H9 (cell line): ENCODE data around the gene NUTF2. TPM values are rescaled to one million over a fixed set of nuclear protein-coding genes. Genes with fewer than 3 reads are reported as not detected.

Experiments
- DNase-seq: peaks from one replicate; pipeline ENCODE4 v3.0.0-alpha.2; 2017
- H2AFZ ChIP-seq: one replicate; pipeline ENCODE4 v1.6.1; 2013; ENCODE audit warnings: mild to moderate bottlenecking, low read length, control low read depth, moderate library complexity
- H2AK5ac ChIP-seq: 2 replicates; pipeline ENCODE4 v1.6.1; 2013; ENCODE audit warnings: low read length, control low read depth, mixed read lengths; ENCODE audit not compliant: insufficient read length
- H2BK120ac ChIP-seq: one replicate; pipeline ENCODE4 v1.6.1; 2013; ENCODE audit warnings: low read depth, mild to moderate bottlenecking, low read length, control low read depth, inconsistent platforms; ENCODE audit not compliant: poor library complexity, severe bottlenecking
- H2BK12ac ChIP-seq: 2 replicates; pipeline ENCODE4 v1.6.1; 2013; ENCODE audit warnings: low read length, control low read depth, mixed read lengths, low read depth; ENCODE audit not compliant: insufficient read length
- H2BK15ac ChIP-seq: 2 replicates; pipeline ENCODE4 v1.6.1; 2013; ENCODE audit warnings: low read depth, low read length, control low read depth
- H2BK20ac ChIP-seq: one replicate; pipeline ENCODE4 v1.6.1; 2013; ENCODE audit warnings: low read depth, mild to moderate bottlenecking, low read length, control low read depth, inconsistent platforms; ENCODE audit not compliant: poor library complexity, severe bottlenecking
- H2BK5ac ChIP-seq: 2 replicates; pipeline ENCODE4 v1.6.1; 2013; ENCODE audit warnings: low read length, control low read depth, mixed read lengths; ENCODE audit not compliant: insufficient read length
- H3K14ac ChIP-seq: 2 replicates; pipeline ENCODE4 v1.6.1; 2013; ENCODE audit warnings: low read length, control low read depth; ENCODE audit not compliant: insufficient read depth
- H3K18ac ChIP-seq: 2 replicates; pipeline ENCODE4 v1.6.1; 2013; ENCODE audit warnings: low read depth, mild to moderate bottlenecking, mixed read lengths, low read length, control low read depth; ENCODE audit not compliant: insufficient read length
- H3K23ac ChIP-seq: 2 replicates; pipeline ENCODE4 v1.6.1; 2013; ENCODE audit warnings: low read length, control low read depth, mixed read lengths, low read depth; ENCODE audit not compliant: insufficient read length
- H3K23me2 ChIP-seq: 2 replicates; pipeline ENCODE4 v1.6.1; 2013; ENCODE audit warnings: low read depth, mild to moderate bottlenecking, mixed read lengths, low read length, control low read depth; ENCODE audit not compliant: insufficient read length, poor library complexity, severe bottlenecking
- H3K27ac ChIP-seq: 2 replicates; pipeline ENCODE4 v1.5.1; 2013; ENCODE audit warnings: low read length, control low read depth, mixed read lengths, low read depth; ENCODE audit not compliant: insufficient read length
- H3K27me3 ChIP-seq: 2 replicates; pipeline ENCODE4 v1.6.1; 2013; ENCODE audit warnings: low read length, control low read depth, inconsistent platforms; ENCODE audit not compliant: insufficient read depth
- H3K4ac ChIP-seq: 2 replicates; pipeline ENCODE4 v1.6.1; 2013; ENCODE audit warnings: low read depth, mild to moderate bottlenecking, control low read depth, inconsistent platforms, low read length, moderate library complexity
- H3K4me1 ChIP-seq: 2 replicates; pipeline ENCODE4 v1.6.1; 2013; ENCODE audit warnings: low read length, control low read depth, inconsistent platforms; ENCODE audit not compliant: insufficient read depth
- H3K4me2 ChIP-seq: 2 replicates; pipeline ENCODE4 v1.6.1; 2013; ENCODE audit warnings: low read length, control low read depth, mixed read lengths; ENCODE audit not compliant: insufficient read length, insufficient read depth
- H3K56ac ChIP-seq: 2 replicates; pipeline ENCODE4 v1.6.1; 2013; ENCODE audit warnings: low read depth, mild to moderate bottlenecking, mixed read lengths, low read length, control low read depth; ENCODE audit not compliant: insufficient read length
- H3K79me1 ChIP-seq: 2 replicates; pipeline ENCODE4 v1.6.1; 2013; ENCODE audit warnings: low read depth, mild to moderate bottlenecking, moderate library complexity, low read length, control low read depth, inconsistent platforms; ENCODE audit not compliant: insufficient read depth, poor library complexity, severe bottlenecking
- H3K79me2 ChIP-seq: 2 replicates; pipeline ENCODE4 v1.6.1; 2013; ENCODE audit warnings: low read length, control low read depth, inconsistent platforms; ENCODE audit not compliant: insufficient read depth
- H3K9ac ChIP-seq: 2 replicates; pipeline ENCODE4 v1.6.1; 2013; ENCODE audit warnings: low read length, control low read depth, mixed read lengths; ENCODE audit not compliant: insufficient read length; ENCODE audit errors: extremely low read depth
- H3K9me3 ChIP-seq: one replicate; pipeline ENCODE4 v1.6.1; 2013; ENCODE audit warnings: low read depth, low read length, inconsistent platforms; ENCODE audit not compliant: control insufficient read depth
- H3T11ph ChIP-seq: one replicate; pipeline ENCODE4 v1.6.1; 2013; ENCODE audit warnings: mild to moderate bottlenecking, low read length, control low read depth, inconsistent platforms
- H4K20me1 ChIP-seq: one replicate; pipeline ENCODE4 v1.6.1; 2013; ENCODE audit not compliant: control insufficient read depth, insufficient read length, insufficient read depth
- H4K5ac ChIP-seq: 2 replicates; pipeline ENCODE4 v1.6.1; 2013; ENCODE audit warnings: low read depth, mild to moderate bottlenecking, mixed read lengths, low read length, control low read depth; ENCODE audit not compliant: insufficient read length
- H4K8ac ChIP-seq: replicated peaks from 2 replicates; pipeline ENCODE4 v1.6.1; 2013; ENCODE audit warnings: low read length, control low read depth, mixed read lengths, low read depth; ENCODE audit not compliant: insufficient read length
- H4K91ac ChIP-seq: 2 replicates; pipeline ENCODE4 v1.6.1; 2013; ENCODE audit warnings: low read depth, mild to moderate bottlenecking, moderate library complexity, mixed read lengths, low read length, control low read depth; ENCODE audit not compliant: insufficient read length
- H3K27ac Mint-ChIP-seq, 3 experiments: 2 replicates in 2 of 3; 3 replicates in 1 of 3; pipeline ENCODE4 v1.8.0; 2020 to 2021; ENCODE audit warnings: mixed read lengths in 3 of 3, mild to moderate bottlenecking in 1 of 3, moderate library complexity in 1 of 3
- H3K27me3 Mint-ChIP-seq: 2 replicates; pipeline ENCODE4 v1.8.0; 2021; ENCODE audit warnings: low read depth, mild to moderate bottlenecking, moderate library complexity, mixed read lengths
- H3K36me3 Mint-ChIP-seq, 3 experiments: 2 replicates in 2 of 3; 3 replicates in 1 of 3; pipeline ENCODE4 v1.8.0; 2020 to 2021; ENCODE audit warnings: low read depth in 3 of 3, mixed read lengths in 3 of 3; ENCODE audit not compliant: insufficient read depth in 1 of 3
- H3K4me1 Mint-ChIP-seq, 2 experiments: 2 replicates each; pipeline ENCODE4 v1.8.0; 2020; ENCODE audit warnings: mixed read lengths in 2 of 2
- H3K4me3 Mint-ChIP-seq, 2 experiments: 2 replicates in 1 of 2; 3 replicates in 1 of 2; pipeline ENCODE4 v1.8.0; 2020 to 2021; ENCODE audit warnings: mild to moderate bottlenecking in 2 of 2, mixed read lengths in 2 of 2, moderate library complexity in 1 of 2
- H3K9me3 Mint-ChIP-seq, 2 experiments: 2 replicates in 1 of 2; 3 replicates in 1 of 2; pipeline ENCODE4 v1.8.0; 2020; ENCODE audit warnings: mild to moderate bottlenecking in 2 of 2, mixed read lengths in 2 of 2, moderate library complexity in 1 of 2
- CTCF ChIP-seq: fragments of 200-600 bp; sonication (generic); conservative IDR thresholded peaks from 3 replicates; pipeline ENCODE4 v1.8.0; 2021; ENCODE audit warnings: antibody characterized with exemption, mild to moderate bottlenecking
- whole genome bisulfite sequencing: extraction: QIAGEN DNeasy Blood & Tissue Kit; methylation state at CpG from one replicate; pipeline ENCODE4 v1.1.7; 2013; ENCODE audit warnings: missing lambda C conversion rate, low lambda C conversion rate, mixed read lengths; ENCODE audit not compliant: insufficient read length; ENCODE audit errors: extremely low coverage; 5-methylcytosine and 5-hydroxymethylcytosine counted together
- total RNA-seq: library from RNA; stranded (reverse); gene quantifications from 2 replicates; pipeline ENCODE4 v1.2.1, GENCODE V29; 2021

The NUTF2 gene
- total RNA-seq, 1 experiment from 2014 or later: 198 TPM

- peaks cover 20 to 23% of the 10 kb centered on the region in 2 experiments for H3K4me1 Mint-ChIP-seq
- no peak for TF ChIP-seq CTCF
- peaks cover 7% of the 10 kb centered on the region; the same call in 1 of the 2 replicates for H3K4me1 ChIP-seq
- H4K20me1 ChIP-seq: no peaks in the 10 kb centered on the region
- no peaks in the 10 kb centered on the region for H3K27me3 ChIP-seq
- no peak overlapping the region for H2BK12ac ChIP-seq
- H4K8ac ChIP-seq: no peak overlapping the region
- no peak overlapping the region for H3K18ac ChIP-seq
- peaks cover 5 to 21% (median 8%) of the 10 kb centered on the region in 3 experiments; a peak in 5 of 7 replicates for H3K36me3 Mint-ChIP-seq
- H2BK5ac ChIP-seq: no peak overlapping the region
- H3K9ac ChIP-seq: no peak overlapping the region
- DNase-seq: no peak
- no peak overlapping the region for H3K14ac ChIP-seq
- no peak overlapping the region for H2AFZ ChIP-seq
- no peak overlapping the region for H3K4me3 Mint-ChIP-seq
- no peak overlapping the region for H3K23ac ChIP-seq
- H3T11ph ChIP-seq: no peak overlapping the region
- no CpG with 5 or more reads among the region's 4 CpGs for WGBS
- no peak overlapping the region for H3K4me2 ChIP-seq
- no peak overlapping the region for H2BK120ac ChIP-seq
- no peak overlapping the region for H4K91ac ChIP-seq
- no peaks in the 10 kb centered on the region for H3K23me2 ChIP-seq
- no peaks in the 10 kb centered on the region for H3K9me3 ChIP-seq
- no peak overlapping the region for H4K5ac ChIP-seq
- no peaks in the 10 kb centered on the region for H3K9me3 Mint-ChIP-seq
- H3K27me3 Mint-ChIP-seq: no peaks in the 10 kb centered on the region; the same call in 1 of the 2 replicates
- no peak overlapping the region for H3K27ac ChIP-seq
- H3K79me1 ChIP-seq: no peaks in the 10 kb centered on the region
- H2BK20ac ChIP-seq: no peak overlapping the region
- no peak overlapping the region for H3K56ac ChIP-seq
- no peak overlapping the region for H2BK15ac ChIP-seq
- H2AK5ac ChIP-seq: no peak overlapping the region
- H3K4ac ChIP-seq: no peak overlapping the region
- peak overlapping the region; percentile 55 to 93 (median 79); a peak in 6 of 7 replicates for H3K27ac Mint-ChIP-seq
- no peaks in the 10 kb centered on the region for H3K79me2 ChIP-seq
Measured at GRCh38 chr16:67917852-67918236, 71.1 kb downstream of the NUTF2 start.
